ENCODE measurements around the gene PSEN1. TPM values are rescaled to one million over a fixed set of nuclear protein-coding genes. Genes with fewer than 3 reads are reported as not detected.

Gene PSEN1
- total RNA-seq, 1 experiment from 2014 or later = 49.9 TPM

DNA sequence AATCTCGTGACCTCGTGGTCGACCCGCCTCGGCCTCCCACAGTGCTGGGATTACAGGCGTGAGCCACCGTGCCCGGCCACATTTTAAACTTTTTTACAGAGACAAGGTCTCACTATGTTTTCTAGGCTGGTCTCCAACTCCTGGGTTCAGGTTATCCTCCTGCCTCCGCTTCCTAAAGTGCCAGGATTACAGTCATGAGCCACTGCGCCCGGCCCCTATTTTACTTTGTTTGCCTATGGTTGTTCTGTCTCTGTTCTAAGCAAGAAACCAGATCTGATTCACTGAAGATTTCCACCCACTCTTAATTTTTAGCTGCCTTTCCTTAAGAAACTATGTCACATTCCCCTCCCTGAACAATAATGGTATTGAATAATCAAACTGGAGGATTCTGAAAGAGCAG lies 38.9 kb upstream of the PSEN1 start:
- H3K23me2 ChIP-seq (ENCODE audit: insufficient read length, low read depth, low read length, poor library complexity, severe bottlenecking) = no peaks in the 10 kb centered on the region
- H4K91ac ChIP-seq (ENCODE audit: insufficient read length, low read depth, low read length) = no peak overlapping the region
- H3K14ac ChIP-seq (ENCODE audit: insufficient read depth, low read length) = no peak overlapping the region
- H3T11ph ChIP-seq (ENCODE audit: low read length) = no peak overlapping the region
- peaks cover 18% of the 10 kb centered on the region for H3K79me1 ChIP-seq (ENCODE audit: insufficient read depth, low read depth, low read length, poor library complexity, severe bottlenecking)
- H3K9me3 ChIP-seq (ENCODE audit: control insufficient read depth, low read depth, low read length) = no peaks in the 10 kb centered on the region
- H4K20me1 ChIP-seq (ENCODE audit: control insufficient read depth, insufficient read depth, insufficient read length) = no peaks in the 10 kb centered on the region
- H3K4me3 Mint-ChIP-seq = no peak overlapping the region
- peak overlapping the region; percentile 6 to 76 (median 37); a peak in 3 of 7 replicates for H3K27ac Mint-ChIP-seq
- TF ChIP-seq, protein P1, sequence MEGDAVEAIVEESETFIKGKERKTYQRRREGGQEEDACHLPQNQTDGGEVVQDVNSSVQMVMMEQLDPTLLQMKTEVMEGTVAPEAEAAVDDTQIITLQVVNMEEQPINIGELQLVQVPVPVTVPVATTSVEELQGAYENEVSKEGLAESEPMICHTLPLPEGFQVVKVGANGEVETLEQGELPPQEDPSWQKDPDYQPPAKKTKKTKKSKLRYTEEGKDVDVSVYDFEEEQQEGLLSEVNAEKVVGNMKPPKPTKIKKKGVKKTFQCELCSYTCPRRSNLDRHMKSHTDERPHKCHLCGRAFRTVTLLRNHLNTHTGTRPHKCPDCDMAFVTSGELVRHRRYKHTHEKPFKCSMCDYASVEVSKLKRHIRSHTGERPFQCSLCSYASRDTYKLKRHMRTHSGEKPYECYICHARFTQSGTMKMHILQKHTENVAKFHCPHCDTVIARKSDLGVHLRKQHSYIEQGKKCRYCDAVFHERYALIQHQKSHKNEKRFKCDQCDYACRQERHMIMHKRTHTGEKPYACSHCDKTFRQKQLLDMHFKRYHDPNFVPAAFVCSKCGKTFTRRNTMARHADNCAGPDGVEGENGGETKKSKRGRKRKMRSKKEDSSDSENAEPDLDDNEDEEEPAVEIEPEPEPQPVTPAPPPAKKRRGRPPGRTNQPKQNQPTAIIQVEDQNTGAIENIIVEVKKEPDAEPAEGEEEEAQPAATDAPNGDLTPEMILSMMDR (conservative IDR thresholded peaks at IDR 0.05) = no peak
- peaks cover 48 to 80% (median 77%) of the 10 kb centered on the region in 3 experiments; a peak in 6 of 7 replicates for H3K36me3 Mint-ChIP-seq (ENCODE audit: insufficient read depth in 1 of 3, low read depth in 3 of 3)
- no peak overlapping the region for H2AFZ ChIP-seq (ENCODE audit: low read length)
- H3K4me1 Mint-ChIP-seq = peaks cover 13 to 14% of the 10 kb centered on the region in 2 experiments
- no peaks in the 10 kb centered on the region for H3K27me3 Mint-ChIP-seq (ENCODE audit: low read depth)
- H3K27me3 ChIP-seq (ENCODE audit: insufficient read depth, low read length) = no peaks in the 10 kb centered on the region
- H3K23ac ChIP-seq (ENCODE audit: insufficient read length, low read depth, low read length) = no peak overlapping the region
- no peak overlapping the region for H2BK20ac ChIP-seq (ENCODE audit: low read depth, low read length, poor library complexity, severe bottlenecking)
- no peak overlapping the region for H2BK5ac ChIP-seq (ENCODE audit: insufficient read length, low read length)
- H3K79me2 ChIP-seq (ENCODE audit: insufficient read depth, low read length) = no peaks in the 10 kb centered on the region
- H3K4me1 ChIP-seq (ENCODE audit: insufficient read depth, low read length) = no peaks in the 10 kb centered on the region; the same call in 1 of the 2 replicates
- H3K9ac ChIP-seq (ENCODE audit: extremely low read depth, insufficient read length, low read length) = no peak overlapping the region
- no peak overlapping the region for H2BK15ac ChIP-seq (ENCODE audit: low read depth, low read length)
- no peak for DNase-seq
- no peak overlapping the region for H3K56ac ChIP-seq (ENCODE audit: insufficient read length, low read depth, low read length)
- H4K8ac ChIP-seq (replicated peaks; ENCODE audit: insufficient read length, low read depth, low read length) = no peak overlapping the region
- H4K5ac ChIP-seq (ENCODE audit: insufficient read length, low read depth, low read length) = no peak overlapping the region
- no CpG with 5 or more reads among the region's 11 CpGs for WGBS (ENCODE audit: extremely low coverage, insufficient read length, low lambda C conversion rate)
- no peak overlapping the region for H2AK5ac ChIP-seq (ENCODE audit: insufficient read length, low read length)
- no peak overlapping the region for H2BK120ac ChIP-seq (ENCODE audit: low read depth, low read length, poor library complexity, severe bottlenecking)
- H3K27ac ChIP-seq (ENCODE audit: insufficient read length, low read depth, low read length) = no peak overlapping the region
- no peak overlapping the region for H2BK12ac ChIP-seq (ENCODE audit: insufficient read length, low read depth, low read length)
- H3K4ac ChIP-seq (ENCODE audit: low read depth, low read length) = no peak overlapping the region
- no peak overlapping the region for H3K4me2 ChIP-seq (ENCODE audit: insufficient read depth, insufficient read length, low read length)
- H3K18ac ChIP-seq (ENCODE audit: insufficient read length, low read depth, low read length) = no peak overlapping the region
- H3K9me3 Mint-ChIP-seq = no peaks in the 10 kb centered on the region
